Erythroblast (primary cell): ENCODE data around the gene PPIL6.

Experiments used
- DNase-seq, 2 experiments: peaks; one replicate each; lab custom pipeline; 2025; lab: John Stamatoyannopoulos, UW
- GATA1 ChIP-seq: IDR thresholded peaks from 2 replicates; pipeline ENCODE4 v1.6.1; 2011; ENCODE audit warnings: low read depth, mild to moderate bottlenecking, control low read depth, low read length, moderate library complexity
- POLR2A ChIP-seq: IDR thresholded peaks from 2 replicates; pipeline ENCODE4 v1.6.1; 2011; ENCODE audit warnings: mild to moderate bottlenecking, low read length

PPIL6 gene

DNA sequence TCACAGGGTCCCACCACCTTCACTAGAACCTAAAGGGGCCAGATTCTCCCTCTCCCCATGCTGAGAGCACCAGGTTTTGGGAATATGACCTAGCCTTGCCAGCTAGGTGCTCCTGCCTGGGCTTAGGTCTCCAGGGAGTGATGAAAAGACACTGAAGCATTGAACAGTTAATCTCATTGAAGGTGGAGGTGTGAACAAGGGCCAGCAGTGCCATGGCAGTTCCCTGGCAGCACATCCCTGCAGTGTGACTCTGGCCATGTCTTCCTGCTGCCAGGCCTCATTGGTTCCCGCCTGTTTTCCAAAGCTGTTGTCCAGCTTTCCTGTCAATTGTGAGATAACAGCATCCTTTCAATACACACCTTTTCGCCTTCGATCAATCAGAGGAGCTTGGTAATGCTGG is 10.9 kb downstream of the PPIL6 start:
- no peak for TF ChIP-seq POLR2A
- TF ChIP-seq GATA1, result no peak
- no peak for DNase-seq

DNA sequence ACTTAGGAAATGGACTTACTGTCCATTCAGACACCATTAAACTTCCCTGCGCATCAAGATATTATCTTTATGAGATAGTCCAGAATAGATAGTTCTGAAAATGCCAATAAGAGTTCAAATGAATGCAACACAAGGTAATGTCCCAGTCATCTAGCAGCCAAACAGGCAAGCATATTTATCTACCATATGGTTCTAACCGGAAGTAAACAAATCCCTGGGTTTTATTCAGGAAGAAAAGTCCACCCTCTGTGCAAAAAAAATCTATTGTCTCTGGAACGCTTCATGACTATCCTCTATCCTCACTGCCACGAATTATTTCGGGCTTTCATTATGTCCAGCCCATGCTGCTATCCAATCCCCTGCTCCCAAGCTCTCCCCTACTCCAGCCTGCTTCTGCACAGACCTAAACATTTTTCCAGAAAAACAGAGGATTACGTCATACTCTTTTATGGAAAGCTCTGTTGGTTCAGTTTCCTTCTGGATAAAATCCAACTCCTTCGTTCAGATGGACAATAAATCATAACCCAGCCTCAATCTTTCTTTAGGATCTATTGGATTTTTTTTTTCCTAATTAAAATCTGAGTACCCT is 11.4 kb downstream of the PPIL6 start:
- TF ChIP-seq POLR2A (no peak), GATA1 (no peak)
- no peak for DNase-seq

DNA sequence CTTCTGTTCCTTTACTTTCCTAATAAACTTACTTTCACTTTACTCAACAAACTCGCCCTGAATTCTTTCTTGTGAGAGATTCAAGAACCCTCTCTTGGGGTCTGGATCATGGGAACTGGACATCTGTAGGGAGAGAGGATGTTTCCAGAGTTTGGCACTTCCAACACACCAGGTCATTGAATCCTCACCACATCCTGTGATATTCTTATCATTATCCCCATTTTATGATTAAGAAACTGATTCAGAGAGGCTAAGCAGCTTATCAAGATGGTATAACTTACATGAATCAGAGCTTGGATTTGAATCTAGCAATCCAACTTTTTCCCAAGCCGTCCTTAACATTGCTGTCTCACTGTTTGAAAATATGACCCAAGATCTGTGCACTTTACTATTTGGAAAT is 15.5 kb downstream of the PPIL6 start:
- TF ChIP-seq POLR2A (no peak), GATA1 (no peak)
- DNase-seq, result no peak

DNA sequence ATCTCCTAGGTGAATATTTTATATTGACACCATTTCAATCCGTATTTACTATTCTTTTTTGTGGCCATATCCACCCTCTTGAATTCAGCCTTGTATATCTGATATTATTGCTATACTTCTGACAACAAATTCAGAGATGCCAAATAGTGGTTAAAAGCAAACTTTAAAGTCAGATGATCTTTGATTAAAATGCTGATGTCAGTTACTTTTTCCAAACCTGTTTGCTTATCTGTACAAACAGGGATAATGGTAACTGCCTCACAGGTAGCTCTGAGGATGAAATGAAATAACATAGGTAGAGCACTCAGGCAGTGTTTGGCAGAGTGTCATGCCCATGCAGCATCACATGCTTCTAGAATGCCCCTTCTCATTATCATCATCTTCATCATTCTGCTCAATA is 19.2 kb downstream of the PPIL6 start:
- TF ChIP-seq GATA1 (no peak), POLR2A (no peak)
- DNase-seq, result no peak

DNA sequence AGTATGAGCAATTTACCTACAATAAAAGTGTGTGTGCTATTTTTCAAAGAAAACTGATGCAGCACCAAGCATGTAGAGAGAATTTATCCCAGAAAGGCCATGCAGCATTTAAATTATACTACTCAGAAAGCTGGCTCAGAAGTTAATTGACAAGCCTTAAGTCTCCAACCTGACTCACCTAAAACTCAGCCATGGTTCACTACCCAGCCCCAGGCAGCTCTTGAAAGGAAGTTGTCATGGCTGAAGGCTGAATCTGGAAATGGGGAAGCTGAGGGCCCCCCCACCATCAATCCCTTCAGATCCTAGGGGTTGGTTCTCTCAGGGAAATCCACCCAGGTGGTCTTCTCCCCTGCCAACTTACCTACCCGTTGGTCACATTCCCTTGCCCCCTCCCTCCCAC is 19.7 kb downstream of the PPIL6 start:
- DNase-seq, result no peak
- TF ChIP-seq POLR2A (no peak), GATA1 (no peak)

DNA sequence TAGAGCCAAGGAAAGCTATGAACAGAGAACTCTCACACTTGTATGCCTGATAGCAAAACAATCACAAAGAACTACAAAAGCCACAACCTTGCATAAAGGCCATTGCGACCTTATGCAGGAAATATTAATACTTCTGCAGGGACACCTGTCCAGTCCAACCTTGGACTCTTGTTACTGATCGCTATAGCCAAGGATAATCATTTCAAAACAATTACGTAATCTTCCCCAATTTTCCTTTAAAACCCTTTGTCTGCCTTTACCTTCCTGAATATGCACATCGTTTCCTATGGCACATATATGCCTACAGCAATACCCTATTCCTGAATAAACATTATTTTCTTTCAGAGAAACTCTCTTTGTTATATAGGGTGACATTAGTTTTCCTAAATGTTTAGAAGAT is 22.8 kb downstream of the PPIL6 start:
- DNase-seq, result no peak

DNA sequence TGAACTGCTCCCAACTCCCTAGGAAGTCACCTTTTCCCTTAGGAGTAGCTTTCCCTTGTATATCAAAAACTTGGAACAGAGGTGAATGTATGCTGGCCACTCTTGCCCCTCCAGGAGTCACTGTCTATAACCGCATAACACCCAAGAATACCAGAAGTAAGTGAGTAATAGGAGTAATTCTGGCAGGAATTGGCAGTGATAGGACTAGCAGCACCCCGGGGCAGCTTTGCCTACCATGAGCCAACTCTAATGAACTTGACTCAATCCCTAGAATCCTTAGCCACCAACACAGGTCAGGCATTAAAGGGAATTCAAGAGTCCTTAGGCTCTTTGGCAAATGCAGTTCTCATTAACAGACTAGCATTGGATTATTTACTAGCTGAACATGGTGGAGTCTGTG is 29.4 kb downstream of the PPIL6 start:
- TF ChIP-seq GATA1 (no peak), POLR2A (no peak)
- DNase-seq, result no peak

More for the DNA sequence above, 22.8 kb downstream of the PPIL6 start:
- TF ChIP-seq GATA1, result no peak
- no peak for TF ChIP-seq POLR2A

DNA sequence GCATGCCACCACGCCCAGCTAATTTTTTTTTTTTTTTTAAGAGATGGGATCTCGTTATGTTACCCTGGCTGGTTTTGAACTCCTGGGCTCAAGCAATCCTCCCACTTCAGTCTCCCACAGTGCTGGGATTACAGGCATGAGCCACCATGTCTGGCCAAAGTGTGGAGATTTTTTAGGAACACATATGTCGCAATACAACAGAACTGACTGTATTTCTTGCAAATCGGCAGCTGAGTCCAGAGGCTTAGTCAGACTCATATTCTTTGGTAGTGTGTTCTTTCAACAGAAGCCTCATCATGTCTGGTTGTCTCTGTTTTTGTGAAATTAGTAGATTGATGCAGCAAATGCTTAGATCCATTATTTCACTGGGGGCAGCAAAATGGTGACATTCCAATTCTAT is 34.2 kb downstream of the PPIL6 start:
- no peak for TF ChIP-seq POLR2A
- no peak for TF ChIP-seq GATA1
- no peak for DNase-seq

DNA sequence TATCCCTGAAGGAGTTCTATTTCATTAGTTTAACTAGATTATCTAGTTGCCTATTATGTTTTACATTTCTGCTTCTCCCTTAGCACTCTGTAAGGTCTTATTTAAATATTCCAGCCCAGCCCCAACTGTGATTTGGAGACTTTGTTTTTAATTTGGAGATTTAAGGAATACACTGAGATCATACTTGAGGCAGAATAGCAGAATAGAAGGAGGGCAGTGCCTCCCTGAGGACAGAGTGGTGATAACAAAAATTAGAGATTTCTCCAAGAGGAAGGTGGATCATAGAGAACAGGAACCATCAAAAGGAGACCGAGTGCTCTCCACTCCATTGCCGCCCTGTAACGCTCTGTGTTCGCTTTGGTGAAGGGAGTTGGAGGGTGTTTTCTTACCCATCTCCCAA is 43.4 kb downstream of the PPIL6 start:
- TF ChIP-seq GATA1 (no peak), POLR2A (no peak)
- peak; percentile 19 to 25 for DNase-seq

DNA sequence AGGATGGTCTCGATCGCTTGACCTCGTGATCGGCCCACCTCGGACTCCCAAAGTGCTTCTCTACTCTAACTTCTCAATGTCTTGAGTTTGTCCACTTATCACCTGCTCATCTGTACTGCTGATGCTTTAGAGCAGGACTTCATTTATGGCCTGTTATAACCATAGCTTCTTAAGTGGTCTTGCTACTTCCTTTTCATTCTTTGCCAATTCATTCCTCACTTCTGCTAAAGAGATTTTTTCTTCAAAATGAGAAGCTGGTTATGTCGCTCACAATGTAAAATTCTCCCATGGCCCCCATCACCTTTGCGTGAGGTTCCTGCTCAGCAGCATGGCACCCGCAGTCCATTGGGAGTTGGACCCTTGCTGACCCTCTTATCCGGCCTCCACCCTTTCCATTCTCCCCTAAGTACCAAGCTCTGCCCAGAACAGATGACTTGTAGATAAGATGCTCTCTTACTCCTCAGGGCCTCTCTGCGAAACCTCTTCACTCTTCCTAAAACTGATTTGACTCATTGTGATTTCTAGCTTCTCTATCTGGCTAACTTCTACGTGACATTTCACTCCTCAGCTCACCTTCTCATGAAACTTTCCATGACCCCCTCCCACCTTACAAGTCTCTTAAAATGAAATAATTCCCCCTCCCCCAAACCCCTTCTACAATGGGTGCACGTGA is 44.2 kb downstream of the PPIL6 start:
- no peak for DNase-seq
- no peak for TF ChIP-seq POLR2A
- no peak for TF ChIP-seq GATA1

DNA sequence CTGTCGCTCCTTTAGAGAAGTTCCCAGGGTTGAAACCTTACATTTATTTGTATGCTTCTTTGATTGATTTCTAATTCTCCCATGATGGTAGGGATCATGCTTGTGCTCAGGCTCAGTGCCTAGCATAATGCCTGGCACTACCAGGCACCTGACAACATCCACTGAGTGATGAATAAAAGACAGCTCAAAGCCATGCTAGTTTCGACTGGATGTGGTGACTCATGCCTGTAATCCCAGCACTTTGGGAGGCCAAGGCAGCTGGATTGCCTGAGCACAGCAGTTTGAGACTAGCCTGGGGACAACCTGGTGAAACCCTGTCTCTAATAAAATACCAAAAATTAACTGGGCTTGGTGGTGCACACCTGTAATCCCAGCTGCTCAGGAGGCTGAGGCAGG is 46.5 kb downstream of the PPIL6 start:
- DNase-seq, result no peak
- TF ChIP-seq GATA1 (no peak), POLR2A (no peak)

DNA sequence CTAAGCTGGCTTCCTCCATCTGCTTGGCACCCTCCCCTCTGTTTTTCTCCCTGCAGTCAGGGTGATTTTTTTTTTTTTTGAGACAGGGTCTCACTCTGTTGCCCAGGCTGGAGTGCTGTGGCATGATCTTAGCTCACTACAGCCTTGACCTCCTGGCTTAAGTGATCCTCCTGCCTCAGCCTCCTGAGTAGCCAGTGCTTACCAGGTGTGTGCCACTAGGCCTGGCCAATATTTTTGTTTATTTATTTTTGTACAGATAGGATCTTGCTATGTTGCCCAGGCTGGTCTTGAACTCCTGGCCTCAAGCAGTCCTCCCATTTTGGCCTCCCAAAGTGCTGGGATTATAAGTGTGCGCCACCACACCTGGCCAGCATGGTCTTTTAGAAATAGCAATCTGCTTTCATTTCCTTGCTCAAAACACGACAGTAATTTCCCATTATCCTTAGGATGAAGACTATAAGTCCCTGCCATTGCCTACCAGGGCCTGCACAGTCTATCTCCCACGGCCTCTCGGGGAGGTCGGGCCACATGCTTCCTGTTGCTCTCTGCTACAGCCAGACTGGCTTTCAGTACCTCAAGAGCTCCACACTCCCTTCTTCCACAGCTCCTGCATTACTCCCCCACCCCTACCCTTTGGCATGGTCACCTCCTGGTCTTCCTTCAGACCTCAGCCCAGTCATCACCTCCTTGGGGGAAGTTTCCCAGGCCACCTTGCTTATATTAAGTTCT is 47.1 kb downstream of the PPIL6 start:
- no peak for DNase-seq

DNA sequence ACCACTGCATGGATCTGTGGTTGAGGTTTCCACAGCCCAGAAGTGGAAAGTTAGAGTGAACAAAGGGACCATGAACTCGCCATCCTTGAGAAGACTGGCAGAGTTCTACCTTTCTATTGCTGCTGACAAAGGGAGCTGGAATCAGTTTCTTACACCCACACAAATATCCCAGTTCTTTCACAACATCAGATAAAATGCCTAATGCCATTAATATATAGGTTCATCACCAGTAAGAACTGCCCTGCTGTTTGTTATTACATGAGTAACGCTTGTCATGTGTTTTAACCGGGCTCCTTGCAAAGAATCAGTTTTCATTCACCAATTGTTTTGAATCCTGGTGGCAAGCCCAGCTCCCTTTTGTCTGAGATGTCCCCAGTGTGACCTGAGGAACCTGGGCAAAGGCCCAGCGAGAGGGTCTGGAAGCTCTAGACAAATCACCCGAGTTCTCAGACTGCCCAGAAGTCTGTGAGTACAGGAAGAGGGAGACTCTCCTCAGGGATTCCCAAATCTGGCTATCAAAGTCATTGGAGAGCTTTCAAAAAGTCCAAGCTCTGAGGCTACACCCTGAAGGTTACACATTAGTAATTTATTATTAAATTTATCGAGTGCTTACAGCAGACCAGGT is 50.7 kb downstream of the PPIL6 start:
- no peak for DNase-seq
- no peak for TF ChIP-seq POLR2A
- no peak for TF ChIP-seq GATA1

More for the DNA sequence above, 47.1 kb downstream of the PPIL6 start:
- TF ChIP-seq GATA1, result no peak
- no peak for TF ChIP-seq POLR2A

DNA sequence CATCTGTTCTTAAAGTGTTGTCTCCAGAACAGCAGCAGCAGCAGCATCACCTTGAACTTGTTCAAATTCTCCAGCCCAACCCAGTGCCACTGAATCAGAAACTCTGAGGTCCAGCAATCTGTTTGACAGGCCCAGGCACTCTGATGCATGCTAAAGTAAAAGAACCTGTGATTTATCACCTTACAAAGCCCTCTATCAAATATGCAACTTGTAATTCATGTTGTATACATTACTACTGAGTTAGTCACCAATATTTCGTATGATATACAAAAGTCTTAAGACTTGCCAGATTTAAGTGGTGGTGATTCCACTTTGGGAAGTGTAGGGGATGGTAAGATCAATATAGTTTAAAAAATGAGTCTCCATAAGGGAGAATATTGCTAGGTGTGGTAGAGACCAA is 52.2 kb downstream of the PPIL6 start:
- no peak for TF ChIP-seq GATA1
- TF ChIP-seq POLR2A, result no peak
- DNase-seq, result no peak
